GM18873 (cell line): Measurements from ENCODE around the gene MAP3K21.

Experiments used
- ATAC-seq: cut with Tn5 transposase; IDR thresholded peaks from one replicate; pipeline ENCODE4 v1.9.1; 2021; ENCODE audit warnings: mild to moderate bottlenecking, moderate library complexity, moderate number of reproducible peaks; ENCODE audit not compliant: unreplicated experiment, low FRiP score

The MAP3K21 gene

GRCh38 chr1:233383984-233384383 lies 56.5 kb downstream of the MAP3K21 start:
- ATAC-seq, result no peak

- no peak for ATAC-seq
These were observed 58.8 kb downstream of the MAP3K21 start for GRCh38 chr1:233386336-233386735.

- ATAC-seq, result no peak
These were observed 60.1 kb downstream of the MAP3K21 start for GRCh38 chr1:233387585-233387984.

- no peak for ATAC-seq
These were observed 61.6 kb downstream of the MAP3K21 start for GRCh38 chr1:233389169-233389568.

GRCh38 chr1:233389893-233390292 lies 62.4 kb downstream of the MAP3K21 start:
- ATAC-seq, result no peak

GRCh38 chr1:233390842-233391737 lies 63.6 kb downstream of the MAP3K21 start:
- no peak for ATAC-seq

- no peak for ATAC-seq
These were observed 65.7 kb downstream of the MAP3K21 start for GRCh38 chr1:233393084-233393840.

GRCh38 chr1:233393926-233394680 lies 66.6 kb downstream of the MAP3K21 start:
- no peak for ATAC-seq

- ATAC-seq, result no peak
These were observed 67.6 kb downstream of the MAP3K21 start for GRCh38 chr1:233394860-233395717.

GRCh38 chr1:233395863-233396646 lies 68.5 kb downstream of the MAP3K21 start:
- ATAC-seq, result no peak

GRCh38 chr1:233406339-233406960 lies 78.9 kb downstream of the MAP3K21 start:
- ATAC-seq, result no peak

- no peak for ATAC-seq
These were observed 79.6 kb downstream of the MAP3K21 start for GRCh38 chr1:233406994-233407631.

- ATAC-seq, result no peak
These were observed 82.0 kb downstream of the MAP3K21 start for GRCh38 chr1:233409540-233409939.

GRCh38 chr1:233410906-233411305 lies 83.4 kb downstream of the MAP3K21 start:
- ATAC-seq, result no peak

GRCh38 chr1:233412812-233413211 lies 85.3 kb downstream of the MAP3K21 start:
- no peak for ATAC-seq

GRCh38 chr1:233421293-233421692 lies 93.8 kb downstream of the MAP3K21 start:
- no peak for ATAC-seq

GRCh38 chr1:233424779-233425178 lies 97.3 kb downstream of the MAP3K21 start:
- ATAC-seq, result no peak

GRCh38 chr1:233427907-233428306 lies 100.4 kb downstream of the MAP3K21 start:
- no peak for ATAC-seq
